Renal cortical epithelial cell (primary cell): ENCODE measurements around the gene ZNF79. TPM values are rescaled to one million over a fixed set of nuclear protein-coding genes. Genes with fewer than 3 reads are reported as not detected.

ENCODE experiments used
- DNase-seq: peaks from one replicate; pipeline ENCODE4 v3.0.0-alpha.2; 2011; ENCODE audit warnings: low read depth
- total RNA-seq: library from RNA; depleted of rRNA; stranded (reverse); fragments of >200 nt; gene quantifications from 2 replicates; pipeline ENCODE4 v1.2.3, GENCODE V29; 2014

Gene ZNF79
- total RNA-seq, 1 donor from 2014 or later = 14.5 TPM

DNA sequence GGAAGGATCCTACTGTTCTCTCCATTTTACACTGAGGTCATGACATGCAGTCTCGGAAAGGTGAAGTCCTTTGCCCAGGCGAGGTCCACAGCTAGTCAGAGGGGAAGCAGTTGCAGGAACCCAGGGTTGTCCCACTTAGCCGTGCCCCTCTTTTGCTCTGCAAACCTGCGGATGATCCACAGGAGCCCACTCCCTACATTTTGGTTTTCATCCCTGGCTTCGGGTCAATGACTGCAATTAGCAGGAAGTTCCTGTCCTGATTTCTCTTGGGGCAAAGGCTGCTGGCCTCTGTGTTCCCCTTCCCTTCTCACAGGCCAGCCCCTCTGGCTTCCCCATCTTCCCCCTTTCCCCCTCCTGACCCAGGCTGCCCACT is 25.9 kb upstream of the ZNF79 start:
- DNase-seq = no peak

DNA sequence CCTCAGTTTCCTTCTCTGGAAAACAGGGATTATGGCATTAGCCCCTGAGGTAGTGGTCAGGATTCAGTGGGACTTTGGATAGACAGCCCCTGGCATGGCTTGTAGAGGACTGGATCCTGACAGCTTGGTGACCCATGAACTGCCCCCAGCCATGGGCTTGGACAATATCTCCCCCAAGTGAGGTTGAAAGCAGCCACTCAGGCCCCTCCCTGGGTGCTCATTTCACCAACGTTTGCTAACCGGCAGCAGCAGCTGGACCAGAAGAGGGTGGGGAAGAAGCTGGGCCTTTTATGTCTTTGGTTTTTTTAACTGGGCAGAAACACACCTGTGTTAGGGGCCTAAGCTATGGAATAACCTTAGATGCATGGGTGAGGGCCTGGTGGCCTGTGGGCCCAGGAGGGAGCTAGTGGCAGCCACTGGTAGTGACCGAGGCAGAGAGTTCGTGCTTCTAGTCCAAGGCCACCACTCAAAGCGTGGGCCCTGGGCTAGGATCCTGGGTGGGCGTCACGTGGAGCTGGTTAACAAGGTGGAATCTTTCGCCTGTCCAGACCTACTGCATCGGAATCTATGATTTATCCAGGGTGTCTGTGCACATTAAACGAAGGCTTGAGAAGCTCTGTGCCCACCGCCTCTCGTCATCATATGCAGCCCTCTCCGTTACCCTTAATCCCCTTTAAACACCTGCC is 25.3 kb upstream of the ZNF79 start:
- DNase-seq = no peak

DNA sequence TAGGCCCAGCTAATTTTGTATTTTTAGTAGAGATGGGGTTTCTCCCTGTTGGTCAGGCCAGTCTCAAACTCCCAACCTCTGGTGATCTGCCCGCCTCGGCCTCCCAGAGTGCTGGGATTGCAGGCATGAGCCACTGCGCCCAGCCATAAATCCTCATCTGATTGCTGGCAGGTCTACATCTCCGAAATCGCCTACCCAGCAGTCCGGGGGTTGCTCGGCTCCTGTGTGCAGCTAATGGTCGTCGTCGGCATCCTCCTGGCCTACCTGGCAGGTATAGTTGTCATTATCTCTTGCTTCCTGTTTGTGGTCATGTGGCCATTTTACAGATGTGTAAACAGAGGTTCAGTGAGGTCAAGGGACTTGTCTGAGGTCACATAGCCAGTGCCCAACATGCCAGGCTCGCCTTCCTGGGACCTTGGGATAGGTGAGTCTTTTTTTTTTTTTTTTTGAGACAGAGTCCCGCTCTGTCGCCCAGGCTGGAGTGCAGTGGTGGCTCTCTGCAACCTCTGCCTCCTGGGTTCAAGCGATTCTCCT is 24.4 kb upstream of the ZNF79 start:
- no peak for DNase-seq

DNA sequence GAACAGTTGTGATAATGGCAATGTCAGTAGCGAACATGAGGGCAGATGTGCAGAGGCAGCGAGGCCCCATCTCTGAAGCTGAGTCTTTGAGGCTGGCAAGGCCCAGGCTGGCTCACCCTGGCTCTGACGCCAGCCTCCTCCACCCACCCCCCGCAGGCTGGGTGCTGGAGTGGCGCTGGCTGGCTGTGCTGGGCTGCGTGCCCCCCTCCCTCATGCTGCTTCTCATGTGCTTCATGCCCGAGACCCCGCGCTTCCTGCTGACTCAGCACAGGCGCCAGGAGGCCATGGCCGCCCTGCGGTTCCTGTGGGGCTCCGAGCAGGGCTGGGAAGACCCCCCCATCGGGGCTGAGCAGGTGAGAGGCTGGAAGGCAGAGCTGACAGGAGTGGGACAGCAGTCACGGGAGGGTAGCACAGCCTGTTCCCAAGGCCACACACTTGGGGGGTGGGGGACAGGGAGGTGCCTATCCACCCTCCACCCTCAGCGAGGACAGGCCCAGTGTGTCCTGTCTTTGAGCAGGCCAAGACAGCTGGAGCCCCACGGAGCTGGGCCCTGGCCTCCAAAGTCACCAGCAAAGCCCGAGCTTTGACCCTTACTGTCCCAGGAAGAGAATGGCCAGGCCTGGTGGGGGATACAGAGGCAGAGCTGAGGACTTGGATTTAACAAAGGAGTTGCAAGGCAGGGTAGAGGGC is 21.6 kb upstream of the ZNF79 start:
- DNase-seq = no peak

DNA sequence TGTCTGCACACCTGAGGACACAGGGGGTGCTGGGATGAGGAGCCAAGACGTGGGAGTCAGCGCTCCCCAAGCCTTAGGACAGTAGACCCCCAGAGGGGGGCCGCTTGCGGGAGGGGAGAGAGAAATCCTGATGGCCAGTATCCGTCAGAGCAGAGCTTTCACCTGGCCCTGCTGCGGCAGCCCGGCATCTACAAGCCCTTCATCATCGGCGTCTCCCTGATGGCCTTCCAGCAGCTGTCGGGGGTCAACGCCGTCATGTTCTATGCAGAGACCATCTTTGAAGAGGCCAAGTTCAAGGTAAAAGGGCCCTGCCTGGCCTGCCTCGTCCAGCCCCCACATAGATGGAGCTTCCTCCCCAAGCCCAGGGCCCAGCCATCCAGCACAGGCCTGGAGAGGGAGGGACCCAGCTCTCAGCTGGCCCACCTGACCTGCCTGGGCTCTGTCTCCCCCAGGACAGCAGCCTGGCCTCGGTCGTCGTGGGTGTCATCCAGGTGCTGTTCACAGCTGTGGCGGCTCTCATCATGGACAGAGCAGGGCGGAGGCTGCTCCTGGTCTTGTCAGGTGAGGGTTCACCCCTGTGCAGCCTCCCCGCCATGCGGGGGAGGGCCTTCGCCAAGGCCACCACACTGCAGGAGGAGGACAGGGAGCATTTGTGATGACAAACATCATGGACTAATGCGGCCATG is 20.5 kb upstream of the ZNF79 start:
- no peak for DNase-seq

DNA sequence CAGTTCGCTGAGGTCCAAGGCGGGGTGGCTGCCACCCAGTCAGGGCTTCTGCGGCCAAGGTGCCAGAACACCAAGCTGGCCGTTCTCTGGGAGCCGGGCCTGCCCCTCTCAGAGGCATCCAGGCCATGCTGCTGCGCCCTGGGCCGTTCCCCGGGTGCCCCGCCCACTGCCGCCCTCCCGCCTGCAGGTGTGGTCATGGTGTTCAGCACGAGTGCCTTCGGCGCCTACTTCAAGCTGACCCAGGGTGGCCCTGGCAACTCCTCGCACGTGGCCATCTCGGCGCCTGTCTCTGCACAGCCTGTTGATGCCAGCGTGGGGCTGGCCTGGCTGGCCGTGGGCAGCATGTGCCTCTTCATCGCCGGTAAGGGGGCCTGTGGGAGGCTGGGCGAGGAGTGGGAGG is 19.6 kb upstream of the ZNF79 start:
- DNase-seq = no peak

DNA sequence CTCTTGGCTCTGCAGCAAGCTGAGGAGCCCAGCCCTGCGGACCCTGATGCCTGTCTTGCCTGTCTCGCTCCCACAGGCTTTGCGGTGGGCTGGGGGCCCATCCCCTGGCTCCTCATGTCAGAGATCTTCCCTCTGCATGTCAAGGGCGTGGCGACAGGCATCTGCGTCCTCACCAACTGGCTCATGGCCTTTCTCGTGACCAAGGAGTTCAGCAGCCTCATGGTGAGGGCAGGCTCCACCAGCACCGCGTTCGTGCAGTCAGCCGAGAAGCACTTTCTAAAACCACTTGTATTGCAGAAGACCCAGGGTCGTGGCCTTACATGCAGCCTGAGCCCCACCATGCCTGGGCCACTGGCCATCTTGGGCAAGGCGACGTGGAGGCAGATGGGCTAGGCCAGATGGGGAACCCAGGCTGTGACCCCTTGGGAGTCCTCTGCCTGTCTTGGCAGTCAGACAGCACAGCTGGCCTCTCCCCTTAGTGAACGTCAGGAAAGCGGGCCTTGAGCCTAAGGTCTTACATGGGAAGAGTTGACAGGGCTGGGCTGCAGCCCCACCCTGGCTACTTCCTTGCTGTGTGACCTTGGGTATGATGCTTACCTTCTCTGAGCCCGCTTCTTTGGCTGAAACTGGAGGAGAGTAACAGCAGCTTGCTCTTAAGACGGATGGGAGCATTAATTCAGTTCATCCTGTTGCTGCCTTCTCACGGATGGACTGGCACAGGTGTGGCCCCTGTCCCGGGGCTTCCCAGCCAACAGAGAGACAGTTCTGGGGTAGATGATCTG is 18.6 kb upstream of the ZNF79 start:
- no peak for DNase-seq

DNA sequence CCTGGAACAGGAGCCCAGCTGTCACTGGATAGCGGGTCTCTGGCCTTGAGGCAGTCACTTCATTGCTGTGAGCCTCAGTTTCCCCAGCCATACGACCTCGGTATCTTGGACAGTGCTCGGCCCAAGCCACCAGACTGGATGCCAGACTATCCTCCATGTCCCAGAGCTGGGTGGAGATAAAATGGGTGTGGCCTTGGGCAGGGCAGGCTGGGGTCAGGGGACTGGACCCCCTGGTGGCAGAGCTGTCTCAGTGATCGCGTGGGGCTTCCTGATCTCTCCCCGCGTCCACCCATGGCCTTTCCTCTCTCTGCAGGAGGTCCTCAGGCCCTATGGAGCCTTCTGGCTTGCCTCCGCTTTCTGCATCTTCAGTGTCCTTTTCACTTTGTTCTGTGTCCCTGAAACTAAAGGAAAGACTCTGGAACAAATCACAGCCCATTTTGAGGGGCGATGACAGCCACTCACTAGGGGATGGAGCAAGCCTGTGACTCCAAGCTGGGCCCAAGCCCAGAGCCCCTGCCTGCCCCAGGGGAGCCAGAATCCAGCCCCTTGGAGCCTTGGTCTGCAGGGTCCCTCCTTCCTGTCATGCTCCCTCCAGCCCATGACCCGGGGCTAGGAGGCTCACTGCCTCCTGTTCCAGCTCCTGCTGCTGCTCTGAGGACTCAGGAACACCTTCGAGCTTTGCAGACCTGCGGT is 17.2 kb upstream of the ZNF79 start:
- DNase-seq = no peak

DNA sequence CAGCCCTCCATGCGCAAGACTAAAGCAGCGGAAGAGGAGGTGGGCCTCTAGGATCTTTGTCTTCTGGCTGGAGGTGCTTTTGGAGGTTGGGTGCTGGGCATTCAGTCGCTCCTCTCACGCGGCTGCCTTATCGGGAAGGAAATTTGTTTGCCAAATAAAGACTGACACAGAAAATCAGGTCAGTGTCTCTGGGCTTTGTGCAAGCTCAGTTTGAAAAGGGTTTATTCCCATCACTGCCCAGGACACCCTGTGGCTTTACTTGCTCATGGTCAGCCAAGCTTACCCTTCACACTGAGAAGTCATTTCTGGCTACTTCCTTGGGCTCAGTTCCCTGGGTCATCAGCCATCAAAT is 16.7 kb upstream of the ZNF79 start:
- no peak for DNase-seq

DNA sequence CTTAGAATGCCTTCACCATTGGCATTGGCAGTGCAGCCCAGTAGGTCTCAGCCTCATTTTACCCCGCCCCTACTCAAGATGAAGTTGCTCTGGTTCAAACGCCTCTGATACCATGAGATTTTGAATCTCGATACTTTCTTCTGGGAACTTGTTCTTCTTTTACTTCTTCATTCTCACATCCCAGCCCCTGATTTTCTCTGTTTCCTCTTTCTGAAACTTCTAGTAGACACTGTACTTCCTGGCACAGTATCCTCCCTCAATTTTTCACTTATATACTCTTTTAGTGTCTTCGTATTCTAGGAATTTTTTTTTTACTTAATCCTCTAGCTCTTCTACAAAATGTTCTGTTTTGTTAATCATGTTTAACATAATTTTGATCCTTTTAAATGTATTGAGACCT is 13.1 kb upstream of the ZNF79 start:
- DNase-seq = no peak

DNA sequence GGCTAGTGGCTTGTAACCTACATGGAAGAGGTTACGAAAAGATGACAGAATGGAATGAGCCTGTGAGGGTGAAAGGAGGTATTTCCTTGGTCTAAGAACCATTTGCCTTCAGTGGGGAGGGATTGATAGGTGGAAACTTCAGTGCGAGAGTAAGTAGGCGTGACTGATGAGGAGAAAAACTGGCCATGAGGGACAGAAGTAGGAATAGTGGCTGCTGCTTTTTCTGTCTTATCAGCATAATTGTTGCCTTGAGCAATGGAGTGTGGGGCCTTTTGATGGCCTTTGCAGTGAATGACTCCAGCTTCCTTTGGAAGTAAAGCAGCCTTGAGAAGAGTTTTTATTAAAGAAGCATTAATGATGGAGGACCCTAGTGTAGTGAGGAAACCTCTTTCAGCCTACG is 9.0 kb upstream of the ZNF79 start:
- DNase-seq = no peak

DNA sequence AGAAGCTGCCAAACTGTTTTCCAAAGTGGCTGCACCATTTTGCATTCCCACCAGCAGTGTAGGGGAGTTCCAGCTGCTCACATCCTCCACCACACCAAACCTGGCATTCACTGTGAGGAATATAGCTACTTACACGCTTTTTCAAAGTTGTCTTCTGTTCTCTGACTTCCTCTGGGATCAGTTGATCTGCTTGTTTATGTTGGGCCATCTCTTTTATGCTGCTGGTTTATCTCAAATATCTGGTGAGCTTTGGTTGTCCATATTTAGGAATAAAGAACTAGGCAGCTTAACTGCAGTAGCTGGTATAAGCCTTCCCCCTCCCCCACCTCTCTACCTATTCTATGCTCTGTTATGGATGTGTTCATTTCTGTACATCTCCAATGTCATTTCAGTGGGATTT is 8.5 kb upstream of the ZNF79 start:
- no peak for DNase-seq

DNA sequence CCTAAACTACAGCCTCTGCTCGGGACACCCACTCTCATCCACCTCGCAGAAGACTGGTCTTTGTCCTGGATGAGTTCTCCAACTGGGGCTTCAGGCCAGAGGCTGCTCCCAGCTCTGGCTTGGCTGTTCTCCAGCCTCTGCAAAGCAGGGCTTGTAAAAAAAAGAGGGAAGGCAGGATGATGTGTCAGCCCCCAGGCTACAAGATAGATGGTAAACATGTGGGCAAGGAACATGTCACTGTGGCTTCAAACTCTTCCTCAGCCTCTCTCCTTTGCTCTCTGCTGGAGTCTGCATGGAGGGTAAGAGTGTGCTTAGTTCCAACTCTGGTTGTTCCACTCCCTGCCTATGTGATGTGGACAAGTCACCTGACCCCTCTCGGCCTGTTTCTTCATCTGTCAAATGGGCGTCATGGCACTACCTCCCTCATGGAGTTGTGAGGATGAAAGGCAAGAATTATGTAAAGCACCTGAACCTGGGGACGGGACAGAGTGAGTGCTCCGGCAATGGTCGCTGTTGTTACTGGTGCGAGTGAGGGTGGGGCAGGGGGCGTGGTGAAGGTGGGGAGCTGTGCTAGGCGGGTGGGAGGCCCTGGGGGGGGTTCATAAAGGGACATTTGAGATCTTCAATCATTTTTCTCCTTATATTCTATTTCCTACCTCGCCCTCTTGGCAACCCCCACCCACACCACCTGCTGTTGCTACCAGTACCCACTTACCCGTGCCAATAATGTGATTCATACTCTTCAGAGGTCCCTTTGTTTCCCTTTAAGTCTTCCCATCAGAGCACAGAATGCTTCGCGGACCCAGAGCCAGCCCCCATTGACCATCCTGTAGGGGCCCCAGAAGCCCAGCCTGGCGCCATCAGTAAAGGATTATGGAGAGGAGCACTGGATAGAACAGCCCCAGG is 6.8 kb upstream of the ZNF79 start:
- DNase-seq = no peak

DNA sequence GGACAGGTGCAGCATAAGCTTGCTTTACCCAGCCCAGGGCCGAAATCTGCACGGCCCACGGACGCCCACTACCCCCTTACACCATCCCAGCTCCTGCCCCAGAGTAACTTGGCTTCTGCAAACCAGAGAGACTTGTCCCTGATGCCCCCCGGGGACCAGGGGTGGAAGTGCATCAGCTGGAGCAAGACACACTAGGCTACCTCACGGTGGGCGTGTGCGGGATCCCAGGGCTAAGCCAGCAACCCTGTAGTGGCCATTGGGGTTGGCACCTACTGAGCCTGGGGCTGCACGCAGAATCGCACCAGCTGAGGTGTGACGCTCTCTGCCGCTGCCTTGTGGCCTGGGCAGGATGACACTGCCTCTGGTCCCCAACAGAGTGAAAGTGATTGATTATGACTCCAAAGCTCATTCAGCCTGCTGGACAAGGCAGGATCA is 6.1 kb upstream of the ZNF79 start:
- DNase-seq = no peak

DNA sequence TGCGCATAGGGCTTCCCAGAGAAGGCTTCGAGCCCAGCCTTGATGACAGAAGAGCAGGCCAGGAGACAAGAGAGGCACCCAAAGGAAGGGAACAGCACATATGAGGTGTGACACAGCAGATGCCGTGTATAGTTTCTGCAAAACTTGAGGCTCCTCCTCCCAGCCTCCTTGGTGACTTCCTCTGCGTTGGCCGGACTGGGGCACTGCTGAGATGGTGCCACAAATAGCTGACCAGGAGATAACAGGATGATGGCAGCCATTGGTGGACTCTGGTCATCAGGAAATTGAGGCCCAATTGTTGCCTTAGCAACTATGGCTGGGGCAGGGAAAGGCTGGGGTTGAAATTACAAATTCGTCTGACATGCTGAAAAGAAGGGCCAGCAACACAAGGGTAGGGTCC is 4.8 kb upstream of the ZNF79 start:
- DNase-seq = no peak

DNA sequence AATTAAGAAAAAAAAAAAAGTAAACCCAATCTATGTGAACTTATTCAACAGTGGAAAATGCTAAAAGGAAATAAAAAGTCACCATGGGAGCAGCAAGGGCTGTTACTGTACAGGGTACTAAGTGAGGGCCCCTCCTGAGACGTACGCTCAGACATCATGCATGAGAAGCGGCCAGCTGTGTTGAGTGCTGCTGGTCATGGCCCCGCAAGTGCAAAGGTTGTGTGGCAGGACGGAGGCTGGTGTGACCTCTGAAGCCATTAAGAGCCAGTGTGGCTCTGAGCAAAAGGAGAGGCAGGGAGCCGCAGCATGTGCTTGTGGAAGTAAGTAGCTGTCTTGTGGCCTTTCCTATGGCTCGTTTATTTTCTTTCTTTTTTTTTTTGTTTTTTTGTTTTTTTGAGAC is 3.1 kb upstream of the ZNF79 start:
- DNase-seq = no peak

DNA sequence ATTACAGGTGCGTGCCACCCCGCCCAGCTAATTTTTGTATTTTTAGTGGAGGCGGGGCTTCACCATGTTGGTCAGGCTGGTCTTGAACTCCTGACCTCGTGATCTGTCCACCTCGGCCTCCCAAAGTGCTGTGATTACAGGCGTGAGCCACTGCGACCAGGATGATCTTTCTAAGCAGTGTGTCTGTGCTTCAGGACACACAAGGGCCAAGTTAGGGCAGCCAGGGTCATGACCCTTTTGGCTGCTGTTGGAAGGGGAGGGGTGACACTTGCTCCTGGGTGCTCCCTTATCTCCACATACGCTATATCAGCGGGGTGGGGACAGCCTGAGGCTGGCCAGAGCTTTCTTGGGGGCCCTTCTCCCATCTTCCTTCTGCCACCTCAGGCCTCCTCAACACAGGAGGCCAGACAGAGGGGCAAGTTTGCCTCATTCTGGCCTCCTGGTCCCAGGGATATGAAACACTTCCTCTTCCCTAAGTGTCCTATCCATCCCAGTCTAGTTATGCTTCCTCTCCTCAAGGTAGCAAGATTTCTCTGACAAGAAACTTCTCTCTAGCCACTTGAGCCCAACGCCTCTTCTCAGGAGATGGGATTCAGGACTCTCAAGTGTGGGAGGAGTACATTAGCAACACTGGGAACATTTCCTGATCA is 1.9 kb upstream of the ZNF79 start:
- DNase-seq = no peak

DNA sequence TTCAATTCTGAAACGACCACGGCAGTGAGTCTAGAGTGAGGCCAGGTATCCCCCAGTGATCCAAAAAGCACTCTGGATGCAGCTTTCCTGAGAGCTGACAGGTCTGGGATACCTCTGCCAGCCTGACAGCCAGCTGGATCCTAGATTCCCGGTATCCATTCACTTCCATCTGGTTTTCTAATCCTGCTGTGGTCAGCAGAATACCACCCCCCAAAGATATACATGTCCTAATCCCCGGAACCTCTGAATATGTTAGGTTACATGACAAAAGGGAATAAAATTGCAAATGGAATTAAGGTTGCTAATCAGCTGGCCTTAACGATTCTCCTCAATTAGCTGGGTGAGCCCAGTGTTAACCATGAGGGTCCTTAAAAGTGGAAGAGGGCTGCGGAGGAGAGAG is 1.4 kb upstream of the ZNF79 start:
- no peak for DNase-seq

DNA sequence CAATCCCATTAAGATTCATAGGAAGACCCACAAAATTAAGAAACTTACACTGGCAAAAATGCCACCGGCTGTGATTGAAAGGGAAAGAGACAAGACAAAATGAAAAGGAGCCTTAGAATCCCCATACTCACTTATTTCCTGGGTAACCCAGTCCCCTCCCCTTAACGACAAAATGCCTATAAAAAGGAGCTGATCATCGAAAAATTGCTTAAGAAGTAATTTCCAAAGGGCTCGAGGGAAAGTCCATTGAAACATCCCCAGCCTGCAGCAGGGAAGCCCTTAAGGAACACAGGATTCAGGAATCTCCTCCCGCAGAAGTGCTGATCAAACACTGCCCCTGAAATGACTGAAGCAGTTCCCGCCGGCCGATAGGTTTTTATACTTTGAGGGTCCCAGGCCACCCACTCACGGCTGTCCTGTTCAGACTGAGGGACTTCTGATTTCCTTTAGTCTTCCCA is 677 bp upstream of the ZNF79 start:
- no peak for DNase-seq

DNA sequence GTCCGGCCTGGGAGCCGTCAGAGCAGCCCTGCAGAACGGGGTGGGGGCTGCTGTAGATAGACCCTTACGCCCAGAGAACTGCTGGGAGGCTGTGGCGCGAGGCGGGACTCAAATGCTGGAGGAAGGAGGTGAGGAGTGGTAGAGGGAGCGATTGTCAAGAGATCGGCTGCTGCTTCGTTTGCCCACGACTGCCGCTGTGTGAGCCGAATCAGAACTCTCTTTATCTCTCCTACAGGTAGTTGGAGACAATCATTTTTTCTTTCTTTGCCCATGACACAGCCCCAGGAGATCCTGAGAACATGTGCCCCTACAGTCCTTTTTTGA is 456 bp downstream of the ZNF79 start:
- DNase-seq = no peak
